H9 (cell line): ENCODE measurements around the gene DHCR24. TPM values are rescaled to one million over a fixed set of nuclear protein-coding genes. Genes with fewer than 3 reads are reported as not detected.

Source experiments
- DNase-seq: peaks from one replicate; pipeline ENCODE4 v3.0.0-alpha.2; 2017
- H2AFZ ChIP-seq: one replicate; pipeline ENCODE4 v1.6.1; 2013; ENCODE audit warnings: mild to moderate bottlenecking, low read length, control low read depth, moderate library complexity
- H2AK5ac ChIP-seq: 2 replicates; pipeline ENCODE4 v1.6.1; 2013; ENCODE audit warnings: low read length, control low read depth, mixed read lengths; ENCODE audit not compliant: insufficient read length
- H2BK120ac ChIP-seq: one replicate; pipeline ENCODE4 v1.6.1; 2013; ENCODE audit warnings: low read depth, mild to moderate bottlenecking, low read length, control low read depth, inconsistent platforms; ENCODE audit not compliant: poor library complexity, severe bottlenecking
- H2BK12ac ChIP-seq: 2 replicates; pipeline ENCODE4 v1.6.1; 2013; ENCODE audit warnings: low read length, control low read depth, mixed read lengths, low read depth; ENCODE audit not compliant: insufficient read length
- H2BK15ac ChIP-seq: 2 replicates; pipeline ENCODE4 v1.6.1; 2013; ENCODE audit warnings: low read depth, low read length, control low read depth
- H2BK20ac ChIP-seq: one replicate; pipeline ENCODE4 v1.6.1; 2013; ENCODE audit warnings: low read depth, mild to moderate bottlenecking, low read length, control low read depth, inconsistent platforms; ENCODE audit not compliant: poor library complexity, severe bottlenecking
- H2BK5ac ChIP-seq: 2 replicates; pipeline ENCODE4 v1.6.1; 2013; ENCODE audit warnings: low read length, control low read depth, mixed read lengths; ENCODE audit not compliant: insufficient read length
- H3K14ac ChIP-seq: 2 replicates; pipeline ENCODE4 v1.6.1; 2013; ENCODE audit warnings: low read length, control low read depth; ENCODE audit not compliant: insufficient read depth
- H3K18ac ChIP-seq: 2 replicates; pipeline ENCODE4 v1.6.1; 2013; ENCODE audit warnings: low read depth, mild to moderate bottlenecking, mixed read lengths, low read length, control low read depth; ENCODE audit not compliant: insufficient read length
- H3K23ac ChIP-seq: 2 replicates; pipeline ENCODE4 v1.6.1; 2013; ENCODE audit warnings: low read length, control low read depth, mixed read lengths, low read depth; ENCODE audit not compliant: insufficient read length
- H3K23me2 ChIP-seq: 2 replicates; pipeline ENCODE4 v1.6.1; 2013; ENCODE audit warnings: low read depth, mild to moderate bottlenecking, mixed read lengths, low read length, control low read depth; ENCODE audit not compliant: insufficient read length, poor library complexity, severe bottlenecking
- H3K27ac ChIP-seq: 2 replicates; pipeline ENCODE4 v1.5.1; 2013; ENCODE audit warnings: low read length, control low read depth, mixed read lengths, low read depth; ENCODE audit not compliant: insufficient read length
- H3K27me3 ChIP-seq: 2 replicates; pipeline ENCODE4 v1.6.1; 2013; ENCODE audit warnings: low read length, control low read depth, inconsistent platforms; ENCODE audit not compliant: insufficient read depth
- H3K4ac ChIP-seq: 2 replicates; pipeline ENCODE4 v1.6.1; 2013; ENCODE audit warnings: low read depth, mild to moderate bottlenecking, control low read depth, inconsistent platforms, low read length, moderate library complexity
- H3K4me1 ChIP-seq: 2 replicates; pipeline ENCODE4 v1.6.1; 2013; ENCODE audit warnings: low read length, control low read depth, inconsistent platforms; ENCODE audit not compliant: insufficient read depth
- H3K4me2 ChIP-seq: 2 replicates; pipeline ENCODE4 v1.6.1; 2013; ENCODE audit warnings: low read length, control low read depth, mixed read lengths; ENCODE audit not compliant: insufficient read length, insufficient read depth
- H3K56ac ChIP-seq: 2 replicates; pipeline ENCODE4 v1.6.1; 2013; ENCODE audit warnings: low read depth, mild to moderate bottlenecking, mixed read lengths, low read length, control low read depth; ENCODE audit not compliant: insufficient read length
- H3K79me1 ChIP-seq: 2 replicates; pipeline ENCODE4 v1.6.1; 2013; ENCODE audit warnings: low read depth, mild to moderate bottlenecking, moderate library complexity, low read length, control low read depth, inconsistent platforms; ENCODE audit not compliant: insufficient read depth, poor library complexity, severe bottlenecking
- H3K79me2 ChIP-seq: 2 replicates; pipeline ENCODE4 v1.6.1; 2013; ENCODE audit warnings: low read length, control low read depth, inconsistent platforms; ENCODE audit not compliant: insufficient read depth
- H3K9ac ChIP-seq: 2 replicates; pipeline ENCODE4 v1.6.1; 2013; ENCODE audit warnings: low read length, control low read depth, mixed read lengths; ENCODE audit not compliant: insufficient read length; ENCODE audit errors: extremely low read depth
- H3K9me3 ChIP-seq: one replicate; pipeline ENCODE4 v1.6.1; 2013; ENCODE audit warnings: low read depth, low read length, inconsistent platforms; ENCODE audit not compliant: control insufficient read depth
- H3T11ph ChIP-seq: one replicate; pipeline ENCODE4 v1.6.1; 2013; ENCODE audit warnings: mild to moderate bottlenecking, low read length, control low read depth, inconsistent platforms
- H4K20me1 ChIP-seq: one replicate; pipeline ENCODE4 v1.6.1; 2013; ENCODE audit not compliant: control insufficient read depth, insufficient read length, insufficient read depth
- H4K5ac ChIP-seq: 2 replicates; pipeline ENCODE4 v1.6.1; 2013; ENCODE audit warnings: low read depth, mild to moderate bottlenecking, mixed read lengths, low read length, control low read depth; ENCODE audit not compliant: insufficient read length
- H4K8ac ChIP-seq: replicated peaks from 2 replicates; pipeline ENCODE4 v1.6.1; 2013; ENCODE audit warnings: low read length, control low read depth, mixed read lengths, low read depth; ENCODE audit not compliant: insufficient read length
- H4K91ac ChIP-seq: 2 replicates; pipeline ENCODE4 v1.6.1; 2013; ENCODE audit warnings: low read depth, mild to moderate bottlenecking, moderate library complexity, mixed read lengths, low read length, control low read depth; ENCODE audit not compliant: insufficient read length
- H3K27ac Mint-ChIP-seq, 3 experiments: 2 replicates in 2 of 3; 3 replicates in 1 of 3; pipeline ENCODE4 v1.8.0; 2020 to 2021; ENCODE audit warnings: mixed read lengths in 3 of 3, mild to moderate bottlenecking in 1 of 3, moderate library complexity in 1 of 3
- H3K27me3 Mint-ChIP-seq: 2 replicates; pipeline ENCODE4 v1.8.0; 2021; ENCODE audit warnings: low read depth, mild to moderate bottlenecking, moderate library complexity, mixed read lengths
- H3K36me3 Mint-ChIP-seq, 3 experiments: 2 replicates in 2 of 3; 3 replicates in 1 of 3; pipeline ENCODE4 v1.8.0; 2020 to 2021; ENCODE audit warnings: low read depth in 3 of 3, mixed read lengths in 3 of 3; ENCODE audit not compliant: insufficient read depth in 1 of 3
- H3K4me1 Mint-ChIP-seq, 2 experiments: 2 replicates each; pipeline ENCODE4 v1.8.0; 2020; ENCODE audit warnings: mixed read lengths in 2 of 2
- H3K4me3 Mint-ChIP-seq, 2 experiments: 2 replicates in 1 of 2; 3 replicates in 1 of 2; pipeline ENCODE4 v1.8.0; 2020 to 2021; ENCODE audit warnings: mild to moderate bottlenecking in 2 of 2, mixed read lengths in 2 of 2, moderate library complexity in 1 of 2
- H3K9me3 Mint-ChIP-seq, 2 experiments: 2 replicates in 1 of 2; 3 replicates in 1 of 2; pipeline ENCODE4 v1.8.0; 2020; ENCODE audit warnings: mild to moderate bottlenecking in 2 of 2, mixed read lengths in 2 of 2, moderate library complexity in 1 of 2
- CTCF ChIP-seq: fragments of 200-600 bp; sonication (generic); conservative IDR thresholded peaks from 3 replicates; pipeline ENCODE4 v1.8.0; 2021; ENCODE audit warnings: antibody characterized with exemption, mild to moderate bottlenecking
- WGBS: extraction: QIAGEN DNeasy Blood & Tissue Kit; methylation state at CpG from one replicate; pipeline ENCODE4 v1.1.7; 2013; ENCODE audit warnings: missing lambda C conversion rate, low lambda C conversion rate, mixed read lengths; ENCODE audit not compliant: insufficient read length; ENCODE audit errors: extremely low coverage; 5-methylcytosine and 5-hydroxymethylcytosine counted together
- total RNA-seq: library from RNA; stranded (reverse); gene quantifications from 2 replicates; pipeline ENCODE4 v1.2.1, GENCODE V29; 2021

The DHCR24 gene
- total RNA-seq, 1 experiment from 2014 or later = 318 TPM

GRCh38 chr1:54874079-54874830, 12.7 kb downstream of the DHCR24 start:
- Histone ChIP-seq H2BK12ac (no peak overlapping the region), H2BK120ac (no peak overlapping the region), H3K27me3 (no peaks in the 10 kb centered on the region), H3K23me2 (no peaks in the 10 kb centered on the region), H3K9ac (no peak overlapping the region), H4K5ac (no peak overlapping the region), H2AK5ac (no peak overlapping the region), H3K56ac (no peak overlapping the region), H3K4me2 (no peak overlapping the region), H3K9me3 (no peaks in the 10 kb centered on the region), H3K14ac (no peak overlapping the region), H3K4ac (no peak overlapping the region), H3K27ac (no peak overlapping the region), H4K20me1 (no peaks in the 10 kb centered on the region), H3K79me1 (peaks cover 5% of the 10 kb centered on the region), H2BK20ac (no peak overlapping the region), H3K23ac (no peak overlapping the region), H3K18ac (no peak overlapping the region), H4K8ac (no peak overlapping the region), H2AFZ (no peak overlapping the region), H3T11ph (no peak overlapping the region), H3K79me2 (peaks cover 11% of the 10 kb centered on the region; the same call in 1 of the 2 replicates), H4K91ac (no peak overlapping the region), H2BK15ac (no peak overlapping the region), H2BK5ac (no peak overlapping the region), H3K4me1 (no peaks in the 10 kb centered on the region; the same call in 1 of the 2 replicates)
- no peak for TF ChIP-seq CTCF
- no CpG with 5 or more reads among the region's 3 CpGs for WGBS
- DNase-seq = no peak
- Mint-ChIP-seq H3K4me1 (peaks cover 11 to 15% of the 10 kb centered on the region in 2 experiments), H3K27ac (no peak overlapping the region), H3K4me3 (no peak overlapping the region), H3K9me3 (no peaks in the 10 kb centered on the region), H3K36me3 (peaks cover 55 to 79% (median 77%) of the 10 kb centered on the region in 3 experiments), H3K27me3 (no peaks in the 10 kb centered on the region)
